ENCODE measurements around the gene GADD45GIP1.

Gene GADD45GIP1

GRCh38 chr19:12949363-12950283 lies 7.4 kb downstream of the GADD45GIP1 start:
- in situ Hi-C loops (cut with HindIII; ENCODE audit: low pct_unique_long_range_greater_than_20kb, low sequenced_read_pairs) = no loop called here
- TF ChIP-seq JUND (IDR thresholded peaks at IDR 0.05; ENCODE audit: low read depth) = no peak
- DNase-seq (ENCODE audit: low read depth in 1 of 2, low spot score in 1 of 2) = no peak

GRCh38 chr19:12948612-12949362 lies 8.2 kb downstream of the GADD45GIP1 start:
- in situ Hi-C loops (cut with HindIII; ENCODE audit: low pct_unique_long_range_greater_than_20kb, low sequenced_read_pairs) = no loop called here
- DNase-seq (ENCODE audit: low read depth in 1 of 2, low spot score in 1 of 2) = no peak
- TF ChIP-seq JUND (IDR thresholded peaks at IDR 0.05; ENCODE audit: low read depth) = no peak

- no peak for DNase-seq (ENCODE audit: low read depth in 1 of 2, low spot score in 1 of 2)
- no peak for TF ChIP-seq JUND (IDR thresholded peaks at IDR 0.05; ENCODE audit: low read depth)
- in situ Hi-C loops (cut with HindIII; ENCODE audit: low pct_unique_long_range_greater_than_20kb, low sequenced_read_pairs) = no loop called here
These were observed 9.1 kb downstream of the GADD45GIP1 start for GRCh38 chr19:12947702-12948611.

- DNase-seq (ENCODE audit: low read depth in 1 of 2, low spot score in 1 of 2) = no peak
- no peak for TF ChIP-seq JUND (IDR thresholded peaks at IDR 0.05; ENCODE audit: low read depth)
- in situ Hi-C loops (cut with HindIII; ENCODE audit: low pct_unique_long_range_greater_than_20kb, low sequenced_read_pairs) = no loop called here
These were observed 10.1 kb downstream of the GADD45GIP1 start for GRCh38 chr19:12946731-12947496.

GRCh38 chr19:12946092-12946721 lies 10.8 kb downstream of the GADD45GIP1 start:
- in situ Hi-C loops (cut with HindIII; ENCODE audit: low pct_unique_long_range_greater_than_20kb, low sequenced_read_pairs) = no loop called here
- peak in 1 of 2 experiments; percentile 84 for DNase-seq (ENCODE audit: low read depth in 1 of 2, low spot score in 1 of 2)
- TF ChIP-seq JUND (IDR thresholded peaks at IDR 0.05; ENCODE audit: low read depth) = no peak

- DNase-seq (ENCODE audit: low read depth in 1 of 2, low spot score in 1 of 2) = peak; percentile 71 to 98
- in situ Hi-C loops (cut with HindIII; ENCODE audit: low pct_unique_long_range_greater_than_20kb, low sequenced_read_pairs) = no loop called here
- peak; percentile 60; the same call in 1 of the 2 replicates for TF ChIP-seq JUND (IDR thresholded peaks at IDR 0.05; ENCODE audit: low read depth)
These were observed 11.4 kb downstream of the GADD45GIP1 start, which contains the start of gene RAD23A for GRCh38 chr19:12945479-12946091. Gene RAD23A (plus strand): TSS chr19:12945862. CDS start chr19:12945949, 87 bp downstream.

- in situ Hi-C loops (cut with HindIII; ENCODE audit: low pct_unique_long_range_greater_than_20kb, low sequenced_read_pairs) = no loop called here
- no peak for DNase-seq (ENCODE audit: low read depth in 1 of 2, low spot score in 1 of 2)
- no peak for TF ChIP-seq JUND (IDR thresholded peaks at IDR 0.05; ENCODE audit: low read depth)
These were observed 12.8 kb downstream of the GADD45GIP1 start for GRCh38 chr19:12944104-12944674.

- no peak for DNase-seq (ENCODE audit: low read depth in 1 of 2, low spot score in 1 of 2)
- in situ Hi-C loops (cut with HindIII; ENCODE audit: low pct_unique_long_range_greater_than_20kb, low sequenced_read_pairs) = no loop called here
- TF ChIP-seq JUND (IDR thresholded peaks at IDR 0.05; ENCODE audit: low read depth) = no peak
These were observed 13.5 kb downstream of the GADD45GIP1 start for GRCh38 chr19:12943437-12944044.

- in situ Hi-C loops (cut with HindIII; ENCODE audit: low pct_unique_long_range_greater_than_20kb, low sequenced_read_pairs) = no loop called here
- no peak for TF ChIP-seq JUND (IDR thresholded peaks at IDR 0.05; ENCODE audit: low read depth)
These were observed 16.1 kb downstream of the GADD45GIP1 start for GRCh38 chr19:12940897-12941296.

GRCh38 chr19:12939975-12940423 lies 17.0 kb downstream of the GADD45GIP1 start:
- DNase-seq (ENCODE audit: low read depth in 1 of 2, low spot score in 1 of 2) = no peak
- TF ChIP-seq JUND (IDR thresholded peaks at IDR 0.05; ENCODE audit: low read depth) = no peak
- in situ Hi-C loops (cut with HindIII; ENCODE audit: low pct_unique_long_range_greater_than_20kb, low sequenced_read_pairs) = no loop called here

More at GRCh38 chr19:12940897-12941296, 16.1 kb downstream of the GADD45GIP1 start:
- DNase-seq (ENCODE audit: low read depth in 1 of 2, low spot score in 1 of 2) = no peak
